UCSD-AML1 (cell line): ENCODE data around the gene AANAT.

Experiments
- DNase-seq: peaks from one replicate; lab custom pipeline; 2025; ENCODE audit not compliant: unreplicated experiment; lab: John Stamatoyannopoulos, UW

Gene AANAT

GRCh38 chr17:76467809-76468633, 618 bp downstream of the AANAT start:
- DNase-seq = no peak

- no peak for DNase-seq
These were observed 1.2 kb downstream of the AANAT start for GRCh38 chr17:76468634-76469010.

- DNase-seq = no peak
These were observed 1.9 kb downstream of the AANAT start for GRCh38 chr17:76469076-76469990.

- DNase-seq = no peak
These were observed 2.8 kb downstream of the AANAT start for GRCh38 chr17:76469991-76470739.

- no peak for DNase-seq
These were observed 4.3 kb downstream of the AANAT start for GRCh38 chr17:76471498-76472257.

GRCh38 chr17:76472258-76472645, 4.8 kb downstream of the AANAT start:
- DNase-seq = no peak

- no peak for DNase-seq
These were observed 5.3 kb downstream of the AANAT start for GRCh38 chr17:76472726-76473125.

- DNase-seq = peak; percentile 37
These were observed 6.2 kb downstream of the AANAT start for GRCh38 chr17:76473541-76473985.

- DNase-seq = no peak
These were observed 6.8 kb downstream of the AANAT start for GRCh38 chr17:76474238-76474637.

GRCh38 chr17:76474894-76475293, 7.5 kb downstream of the AANAT start:
- no peak for DNase-seq

- DNase-seq = no peak
These were observed 7.9 kb downstream of the AANAT start for GRCh38 chr17:76475302-76475701.

GRCh38 chr17:76476736-76477135, 9.3 kb downstream of the AANAT start:
- DNase-seq = no peak

GRCh38 chr17:76477576-76477975, 10.2 kb downstream of the AANAT start:
- no peak for DNase-seq

- no peak for DNase-seq
These were observed 10.7 kb downstream of the AANAT start for GRCh38 chr17:76478097-76478496.

- DNase-seq = no peak
These were observed 11.5 kb downstream of the AANAT start for GRCh38 chr17:76478730-76479514.

GRCh38 chr17:76479515-76480060, 12.2 kb downstream of the AANAT start:
- DNase-seq = no peak

- peak; percentile 56 for DNase-seq
These were observed 13.2 kb downstream of the AANAT start for GRCh38 chr17:76480632-76481031.

GRCh38 chr17:76481071-76481655, 13.8 kb downstream of the AANAT start:
- no peak for DNase-seq

GRCh38 chr17:76484228-76484725, 16.9 kb downstream of the AANAT start:
- no peak for DNase-seq
